Liver (tissue), 9 donors: ENCODE measurements around the gene STRA8. TPM values are rescaled to one million over a fixed set of nuclear protein-coding genes. Genes with fewer than 3 reads are reported as not detected.

Experiments
- DNase-seq: peaks from one replicate; pipeline ENCODE4 v3.0.0-alpha.2; 2017; ENCODE audit warnings: low spot score
- H3K27ac ChIP-seq, 2 donors: one replicate each; pipeline ENCODE4 v1.7.0; 2013; ENCODE audit warnings: inconsistent platforms in 2 of 2, low read length in 2 of 2, control low read depth in 1 of 2, low read depth in 1 of 2, mild to moderate bottlenecking in 1 of 2
- H3K27me3 ChIP-seq, 4 donors: one replicate each; pipeline versions ENCODE4 v1.6.1 to v1.7.0; 2013; ENCODE audit warnings: low read length in 3 of 4, inconsistent platforms in 1 of 4, mild to moderate bottlenecking in 1 of 4, moderate library complexity in 1 of 4; ENCODE audit not compliant: control insufficient read depth in 4 of 4, insufficient read depth in 4 of 4
- H3K36me3 ChIP-seq, 4 donors: one replicate each; pipeline versions ENCODE4 v1.6.1 to v1.7.0; 2013; ENCODE audit warnings: low read length in 3 of 4, mild to moderate bottlenecking in 3 of 4, low read depth in 1 of 4, moderate library complexity in 1 of 4; ENCODE audit not compliant: control insufficient read depth in 4 of 4, insufficient read depth in 3 of 4
- H3K4me1 ChIP-seq, 4 donors: one replicate each; pipeline versions ENCODE4 v1.6.1 to v1.7.0; 2013; ENCODE audit warnings: low read length in 3 of 4, mild to moderate bottlenecking in 3 of 4, moderate library complexity in 1 of 4; ENCODE audit not compliant: control insufficient read depth in 4 of 4, insufficient read depth in 4 of 4
- H3K4me3 ChIP-seq, 3 donors: one replicate each; pipeline versions ENCODE4 v1.6.1 to v1.7.0; 2013; ENCODE audit warnings: low read length in 3 of 3, control low read depth in 1 of 3, low read depth in 1 of 3, mild to moderate bottlenecking in 1 of 3
- H3K9ac ChIP-seq, 2 donors: one replicate each; pipeline ENCODE4 v1.7.0; 2013; ENCODE audit warnings: low read length in 2 of 2, mild to moderate bottlenecking in 2 of 2, moderate library complexity in 2 of 2, control low read depth in 1 of 2, low read depth in 1 of 2
- H3K9me3 ChIP-seq, 4 donors: one replicate each; pipeline versions ENCODE4 v1.6.1 to v1.7.0; 2013; ENCODE audit warnings: low read length in 3 of 4; ENCODE audit not compliant: control insufficient read depth in 4 of 4
- ATF3 ChIP-seq: IDR thresholded peaks from 2 replicates; pipeline ENCODE4 v1.6.1; 2016; ENCODE audit warnings: antibody characterized with exemption
- CTCF ChIP-seq: fragments of 150-350 bp; IDR thresholded peaks from 2 replicates; pipeline ENCODE4 v1.5.1; 2017; ENCODE audit warnings: improper control_type of control experiment, low read depth, low read length; ENCODE audit not compliant: missing input control
- EGR1 ChIP-seq, 2 donors: IDR thresholded peaks; 2 replicates each; pipeline ENCODE4 v1.6.1; 2016 to 2018; ENCODE audit warnings: antibody characterized with exemption in 2 of 2, low read depth in 2 of 2
- FOXA1 ChIP-seq: IDR thresholded peaks from 2 replicates; pipeline ENCODE4 v1.6.1; 2016; ENCODE audit warnings: antibody characterized with exemption
- FOXA2 ChIP-seq: IDR thresholded peaks from 2 replicates; pipeline ENCODE4 v1.6.1; 2016; ENCODE audit warnings: antibody characterized with exemption
- GABPA ChIP-seq, 2 donors: IDR thresholded peaks in 1 of 2; conservative IDR thresholded peaks in 1 of 2; 2 replicates each; pipeline ENCODE4 v1.6.1; 2016; ENCODE audit warnings: antibody characterized with exemption in 2 of 2, mild to moderate bottlenecking in 1 of 2, moderate library complexity in 1 of 2
- HNF4A ChIP-seq, 2 donors: conservative IDR thresholded peaks; 2 replicates each; pipeline ENCODE4 v1.6.1; 2016; ENCODE audit warnings: antibody characterized with exemption in 2 of 2, mild to moderate bottlenecking in 2 of 2
- HNF4G ChIP-seq: IDR thresholded peaks from 2 replicates; pipeline ENCODE4 v1.6.1; 2016; ENCODE audit warnings: antibody characterized with exemption
- MAX ChIP-seq: IDR thresholded peaks from 2 replicates; pipeline ENCODE4 v1.6.1; 2016; ENCODE audit warnings: antibody characterized with exemption
- NR2F2 ChIP-seq: IDR thresholded peaks from 2 replicates; pipeline ENCODE4 v1.6.1; 2016; ENCODE audit warnings: antibody characterized with exemption
- RAD21 ChIP-seq, 2 donors: IDR thresholded peaks; 2 replicates each; pipeline ENCODE4 v1.6.1; 2016; ENCODE audit warnings: antibody characterized with exemption in 2 of 2, mild to moderate bottlenecking in 2 of 2
- REST ChIP-seq: IDR thresholded peaks from 2 replicates; pipeline ENCODE4 v1.6.1; 2016; ENCODE audit warnings: antibody characterized with exemption, mild to moderate bottlenecking
- RXRA ChIP-seq, 2 donors: IDR thresholded peaks; 2 replicates each; pipeline ENCODE4 v1.6.1; 2017 to 2018; ENCODE audit warnings: antibody characterized with exemption in 2 of 2, mild to moderate bottlenecking in 1 of 2
- SP1 ChIP-seq: IDR thresholded peaks from 2 replicates; pipeline ENCODE4 v1.6.1; 2018; ENCODE audit warnings: antibody characterized with exemption, mild to moderate bottlenecking
- TAF1 ChIP-seq: conservative IDR thresholded peaks from 2 replicates; pipeline ENCODE4 v1.6.1; 2016; ENCODE audit warnings: antibody characterized with exemption, mild to moderate bottlenecking
- YY1 ChIP-seq: IDR thresholded peaks from 2 replicates; pipeline ENCODE4 v1.6.1; 2016; ENCODE audit warnings: antibody characterized with exemption, mild to moderate bottlenecking
- ZBTB33 ChIP-seq: IDR thresholded peaks from 2 replicates; pipeline ENCODE4 v1.6.1; 2016; ENCODE audit warnings: antibody characterized with exemption
- WGBS: extraction: QIAGEN DNeasy Blood & Tissue Kit; methylation state at CpG from one replicate; pipeline ENCODE4 v1.1.7; 2013; 5-methylcytosine and 5-hydroxymethylcytosine counted together
- polyA plus RNA-seq, 2 donors: library from polyadenylated mRNA; stranded (reverse) in 1 of 2; unstranded in 1 of 2; fragments of 200-250 nt in 1 of 2; fragments of >200 nt in 1 of 2; fragmentation: Nextera tagmentation in 1 of 2; extraction: Ambion mirVana in 1 of 2; gene quantifications; one replicate each; pipeline versions ENCODE4 v1.2.1 to v1.2.3, GENCODE V29; 2013 to 2015
- total RNA-seq, 2 donors: library from RNA; depleted of rRNA; stranded (reverse); fragments of >200 nt; gene quantifications; one replicate each; pipeline ENCODE4 v1.2.3, GENCODE V29; 2014
- donor health status: healthy.
- donor health status: healthy.
- donor health status: healthy.
- donor health status: healthy.
- donor health status: healthy.

STRA8 gene
- total RNA-seq (under 1 TPM in 1 of 2 donors, not detected in 1; 0.14 TPM), polyA plus RNA-seq (not detected)

- H3K36me3 ChIP-seq, result no peaks in the 10 kb centered on the region
- no peak within 1 kb of the TSS for H3K9ac ChIP-seq
- no peak within 1 kb of the TSS for H3K4me3 ChIP-seq
- no peaks in the 10 kb centered on the region for H3K9me3 ChIP-seq
- WGBS, result 97% methylated on average over 28 of the region's 28 CpGs
- DNase-seq, result no peak
- H3K4me1 ChIP-seq, result no peaks in the 10 kb centered on the region
- no peaks in the 10 kb centered on the region for H3K27me3 ChIP-seq
- H3K27ac ChIP-seq, result no peak within 1 kb of the TSS
- TF ChIP-seq SP1 (no peak), EGR1 (IDR thresholded peaks at IDR 0.05; ENCODE audit: low read depth in 2 of 2) (no peak), RXRA (IDR thresholded peaks at IDR 0.05) (no peak), YY1 (no peak), GABPA (IDR thresholded peaks at IDR 0.05 in 1 of 2, conservative IDR thresholded peaks at IDR 0.05 in 1 of 2) (no peak), FOXA1 (no peak), NR2F2 (no peak), ATF3 (no peak), HNF4G (no peak), MAX (no peak), RAD21 (IDR thresholded peaks at IDR 0.05) (no peak), TAF1 (no peak)
Measured at GRCh38 chr7:135233570-135233969, at the start of gene STRA8. Gene STRA8 (plus strand): TSS chr7:135233838. CDS start chr7:135240525, 6,687 bp downstream.

GRCh38 chr7:135184254-135184841 is 49.3 kb upstream of the STRA8 start:
- Histone ChIP-seq H3K9ac (no peak overlapping the region), H3K27ac (no peak overlapping the region), H3K4me1 (peaks cover 0 to 5% (median 3%) of the 10 kb centered on the region in 4 donors), H3K4me3 (no peak overlapping the region), H3K36me3 (peaks cover 18 to 71% (median 34%) of the 10 kb centered on the region in 4 donors), H3K27me3 (no peaks in the 10 kb centered on the region), H3K9me3 (peaks cover 0 to 5% (median 1%) of the 10 kb centered on the region in 4 donors)
- TF ChIP-seq CTCF, result no peak
- no peak for TF ChIP-seq REST
- TF ChIP-seq FOXA1, result no peak
- no peak for TF ChIP-seq HNF4G
- no peak for TF ChIP-seq TAF1
- no peak for TF ChIP-seq MAX
- no peak for TF ChIP-seq RXRA (IDR thresholded peaks at IDR 0.05)
- TF ChIP-seq NR2F2, result no peak
- TF ChIP-seq HNF4A (conservative IDR thresholded peaks at IDR 0.05), result no peak
- TF ChIP-seq ZBTB33, result no peak
- TF ChIP-seq ATF3, result no peak
- TF ChIP-seq RAD21 (IDR thresholded peaks at IDR 0.05), result no peak
- TF ChIP-seq FOXA2, result no peak
- DNase-seq, result no peak
- 96% methylated on average over 5 of the region's 5 CpGs for WGBS
